Gastrocnemius medialis (tissue), 4 donors: ENCODE data around the gene ANO5.

ENCODE experiments used
- CTCF ChIP-seq, 5 experiments: fragments of 450-650 bp in 3 of 5; fragments of 200-600 bp in 2 of 5; sonication (generic) in 2 of 5; IDR thresholded peaks in 4 of 5; conservative IDR thresholded peaks in 1 of 5; 1 replicate in 4 of 5; 2 replicates in 1 of 5; pipeline ENCODE4 v1.5.1; 2016 to 2019; ENCODE audit warnings: antibody characterized with exemption in 5 of 5, mild to moderate bottlenecking in 3 of 5, moderate library complexity in 3 of 5
- POLR2A ChIP-seq, 2 donors: fragments of 450-650 bp; IDR thresholded peaks; one replicate each; pipeline ENCODE4 v1.6.1; 2017; ENCODE audit warnings: antibody characterized with exemption in 2 of 2, mild to moderate bottlenecking in 2 of 2, moderate library complexity in 2 of 2

- TF ChIP-seq POLR2A (IDR thresholded peaks at IDR 0.05): no peak
- no peak for TF ChIP-seq CTCF (IDR thresholded peaks at IDR 0.05 in 4 of 5, conservative IDR thresholded peaks at IDR 0.05 in 1 of 5)
Measured at GRCh38 chr11:22203281-22203680, 10.4 kb downstream of the ANO5 start.
